ENCODE measurements around the gene ZPBP2.

GRCh38 chr17:39915559-39915958 lies 47.6 kb downstream of the ZPBP2 start:
- no peak for TF ChIP-seq CTCF (IDR thresholded peaks at IDR 0.05)
- TF ChIP-seq NR1H2 (CRISPR knock-in tag; IDR thresholded peaks at IDR 0.05): no peak
- no peak for TF ChIP-seq ZNF281 (CRISPR knock-in tag; IDR thresholded peaks at IDR 0.05)
- no peak for TF ChIP-seq NFYB (CRISPR knock-in tag; conservative IDR thresholded peaks at IDR 0.05; ENCODE audit: low read depth)
